Duodenal mucosa (tissue), 2 donors: Measurements from ENCODE around the gene SLC35A4.
"Not testable (repeated sequence)": the region's sequence is repeated elsewhere in the genome, so short reads cannot be mapped to it uniquely, and the experiment has no call there.

Experiments used
- H3K27ac ChIP-seq: one replicate; pipeline ENCODE4 v1.7.0; 2013; ENCODE audit warnings: low read depth, low read length
- H3K27me3 ChIP-seq, 2 donors: one replicate each; pipeline ENCODE4 v1.7.0; 2013; ENCODE audit warnings: low read length in 2 of 2, control low read depth in 1 of 2; ENCODE audit not compliant: insufficient read depth in 2 of 2, control insufficient read depth in 1 of 2
- H3K36me3 ChIP-seq, 2 donors: one replicate each; pipeline ENCODE4 v1.7.0; 2013; ENCODE audit warnings: low read length in 2 of 2, control low read depth in 1 of 2; ENCODE audit not compliant: insufficient read depth in 2 of 2, control insufficient read depth in 1 of 2
- H3K4me1 ChIP-seq, 2 donors: one replicate each; pipeline ENCODE4 v1.7.0; 2013; ENCODE audit warnings: low read length in 2 of 2, control low read depth in 1 of 2; ENCODE audit not compliant: insufficient read depth in 2 of 2, control insufficient read depth in 1 of 2
- H3K4me3 ChIP-seq, 2 donors: one replicate each; pipeline ENCODE4 v1.7.0; 2013; ENCODE audit warnings: low read length in 2 of 2, low read depth in 1 of 2
- H3K9ac ChIP-seq, 2 donors: one replicate each; pipeline ENCODE4 v1.7.0; 2013; ENCODE audit warnings: low read length in 2 of 2, low read depth in 1 of 2
- H3K9me3 ChIP-seq, 2 donors: one replicate each; pipeline ENCODE4 v1.7.0; 2013; ENCODE audit warnings: low read length in 2 of 2, control low read depth in 1 of 2; ENCODE audit not compliant: control insufficient read depth in 1 of 2

SLC35A4 gene

GRCh38 chr5:140568443-140569063 lies 3.9 kb downstream of the SLC35A4 start:
- H3K27ac ChIP-seq = no peak overlapping the region
- H3K36me3 ChIP-seq = peaks cover 9 to 29% of the 10 kb centered on the region in 2 donors
- H3K4me1 ChIP-seq = peaks cover 43 to 56% of the 10 kb centered on the region in 2 donors
- H3K4me3 ChIP-seq = peak overlapping the region in 1 of 2 donors; percentile 8
- no peaks in the 10 kb centered on the region for H3K27me3 ChIP-seq
- H3K9ac ChIP-seq = peak overlapping the region in 1 of 2 donors; percentile 41
- H3K9me3 ChIP-seq = no peaks in the 10 kb centered on the region

DNA sequence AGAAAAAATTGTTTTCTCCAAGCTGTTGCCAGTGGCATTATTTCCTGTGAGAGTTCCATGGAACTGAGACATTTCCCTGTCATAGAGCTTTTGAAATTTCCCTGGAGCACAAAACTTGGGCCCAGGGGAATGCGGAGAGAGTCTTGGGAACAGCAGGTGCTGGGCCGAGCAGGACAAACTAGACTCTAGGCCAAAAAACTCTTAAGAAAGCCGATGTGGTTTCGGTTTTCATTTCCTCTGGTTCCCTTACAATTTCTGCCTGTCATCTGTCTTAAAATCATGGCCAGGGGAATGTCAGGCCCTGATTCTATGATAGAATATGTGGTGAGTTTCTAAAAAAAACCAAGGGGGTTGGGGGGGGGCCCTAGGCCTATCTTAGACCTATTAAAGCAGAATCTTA lies 4.6 kb downstream of the SLC35A4 start:
- Histone ChIP-seq H3K4me1 (peaks cover 39 to 50% of the 10 kb centered on the region in 2 donors), H3K27me3 (no peaks in the 10 kb centered on the region), H3K36me3 (peaks cover 9 to 29% of the 10 kb centered on the region in 2 donors), H3K27ac (no peak overlapping the region), H3K9me3 (no peaks in the 10 kb centered on the region), H3K9ac (peak overlapping the region in 1 of 2 donors; percentile 41), H3K4me3 (peak overlapping the region; percentile 8)

- H3K4me1 ChIP-seq = peaks cover 38 to 49% of the 10 kb centered on the region in 2 donors
- no peak overlapping the region for H3K9ac ChIP-seq
- no peaks in the 10 kb centered on the region for H3K27me3 ChIP-seq
- H3K4me3 ChIP-seq = no peak overlapping the region
- H3K27ac ChIP-seq = no peak overlapping the region
- peaks cover 9 to 29% of the 10 kb centered on the region in 2 donors for H3K36me3 ChIP-seq
- no peaks in the 10 kb centered on the region for H3K9me3 ChIP-seq
Measured at GRCh38 chr5:140570058-140570457, 5.4 kb downstream of the SLC35A4 start.

DNA sequence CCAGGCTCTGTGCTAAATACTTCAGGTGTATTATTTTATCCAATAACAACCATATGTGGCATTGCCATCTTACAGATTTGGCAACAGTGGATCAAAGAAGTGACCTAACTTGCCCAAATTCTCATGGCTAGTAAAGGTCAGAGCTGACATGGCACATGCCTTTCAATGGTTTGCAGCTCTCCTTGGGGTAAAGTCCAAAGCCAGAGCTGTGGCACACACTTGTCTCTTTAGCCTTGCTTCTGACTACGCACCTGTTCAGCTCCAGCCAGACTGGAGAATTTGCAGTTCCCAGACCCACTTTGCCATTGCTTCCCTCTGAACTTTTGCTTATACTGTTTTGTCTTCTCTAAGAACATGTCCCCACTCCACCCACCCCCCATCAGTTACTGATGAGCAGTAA lies 5.9 kb downstream of the SLC35A4 start:
- Histone ChIP-seq H3K27ac (peak overlapping the region; percentile 11), H3K36me3 (peaks cover 9 to 29% of the 10 kb centered on the region in 2 donors), H3K27me3 (no peaks in the 10 kb centered on the region), H3K9me3 (no peaks in the 10 kb centered on the region), H3K4me3 (no peak overlapping the region), H3K9ac (no peak overlapping the region), H3K4me1 (peaks cover 34 to 44% of the 10 kb centered on the region in 2 donors)

GRCh38 chr5:140571105-140571504 lies 6.5 kb downstream of the SLC35A4 start:
- Histone ChIP-seq H3K9ac (no peak overlapping the region), H3K4me1 (peaks cover 28 to 38% of the 10 kb centered on the region in 2 donors), H3K27me3 (no peaks in the 10 kb centered on the region), H3K36me3 (peaks cover 9 to 26% of the 10 kb centered on the region in 2 donors), H3K4me3 (no peak overlapping the region), H3K27ac (peak overlapping the region; percentile 11), H3K9me3 (no peaks in the 10 kb centered on the region)

DNA sequence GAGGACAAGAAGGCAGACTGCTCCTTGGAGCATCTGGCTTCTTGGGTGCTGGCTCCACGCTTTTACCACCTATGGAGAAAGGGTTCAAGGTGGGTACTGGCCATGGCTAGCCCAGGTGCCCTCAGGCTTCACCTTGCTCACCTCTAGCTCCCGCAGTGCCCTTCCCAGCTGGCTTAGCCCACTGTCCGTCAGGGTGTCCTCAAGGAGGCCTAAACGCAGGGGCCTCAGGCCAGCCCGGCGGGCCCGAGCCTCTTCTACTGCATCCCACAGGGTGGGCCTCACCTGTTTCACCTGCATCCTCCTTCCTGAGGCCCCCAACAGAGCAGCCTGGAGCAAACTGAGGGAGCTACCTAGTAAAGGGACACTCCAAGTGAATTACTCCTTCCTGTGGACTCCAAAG lies 9.1 kb downstream of the SLC35A4 start:
- Histone ChIP-seq H3K27ac (no peak overlapping the region), H3K9ac (no peak overlapping the region), H3K36me3 (peaks cover 0 to 3% of the 10 kb centered on the region in 2 donors), H3K27me3 (no peaks in the 10 kb centered on the region), H3K4me1 (peaks cover 23 to 24% of the 10 kb centered on the region in 2 donors), H3K4me3 (no peak overlapping the region), H3K9me3 (no peaks in the 10 kb centered on the region)

- Histone ChIP-seq H3K36me3 (peaks cover 0 to 3% of the 10 kb centered on the region in 2 donors), H3K4me3 (no peak overlapping the region), H3K4me1 (peaks cover 18 to 20% of the 10 kb centered on the region in 2 donors), H3K9me3 (no peaks in the 10 kb centered on the region), H3K9ac (no peak overlapping the region), H3K27me3 (no peaks in the 10 kb centered on the region), H3K27ac (no peak overlapping the region)
Measured at GRCh38 chr5:140574165-140574564, 9.5 kb downstream of the SLC35A4 start.

DNA sequence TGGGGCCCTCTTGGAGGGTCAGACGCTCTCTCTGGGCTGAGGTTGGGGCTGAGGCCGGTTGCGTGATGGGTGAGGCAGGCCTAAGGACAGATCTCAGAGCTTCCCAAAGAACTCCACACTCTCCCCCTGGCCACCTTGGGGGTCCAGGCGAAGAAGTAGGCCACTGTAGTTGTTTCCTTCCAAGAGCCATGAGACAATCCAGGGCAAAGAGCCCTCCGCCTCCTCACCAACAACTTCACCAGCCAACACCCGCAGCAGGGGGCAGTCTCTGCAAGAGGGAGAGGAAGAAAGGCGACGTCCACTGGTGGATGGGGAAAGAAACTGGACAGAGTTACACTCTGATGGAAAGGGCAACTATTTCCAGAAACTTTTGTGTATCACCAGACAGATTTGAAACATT lies 10.7 kb downstream of the SLC35A4 start:
- no peaks in the 10 kb centered on the region for H3K27me3 ChIP-seq
- H3K36me3 ChIP-seq = peaks cover 0 to 3% of the 10 kb centered on the region in 2 donors
- no peak overlapping the region for H3K4me3 ChIP-seq
- no peak overlapping the region for H3K27ac ChIP-seq
- H3K4me1 ChIP-seq = peaks cover 7 to 10% of the 10 kb centered on the region in 2 donors
- H3K9ac ChIP-seq = no peak overlapping the region
- no peaks in the 10 kb centered on the region for H3K9me3 ChIP-seq

DNA sequence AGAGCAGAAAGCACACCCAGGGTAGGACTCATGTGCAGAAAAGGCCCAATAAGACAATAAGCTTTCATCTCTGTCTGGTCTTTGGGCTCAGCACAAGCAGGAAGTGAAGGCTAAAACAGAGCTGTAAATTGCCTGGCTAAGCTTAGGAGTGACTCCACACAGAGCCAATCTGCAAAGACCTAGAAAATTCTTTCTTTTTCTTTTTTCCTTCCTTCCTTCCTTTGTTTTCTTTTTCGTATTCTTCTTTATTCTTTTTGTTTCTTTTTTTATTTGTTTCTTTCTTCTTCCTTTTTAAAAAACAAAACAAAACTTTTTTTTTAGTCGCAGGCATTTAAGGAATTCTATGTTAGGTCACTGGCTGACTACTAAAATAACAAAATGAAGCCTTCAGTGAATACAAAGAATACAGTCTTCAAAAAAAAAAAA lies 12.2 kb downstream of the SLC35A4 start:
- no peak overlapping the region for H3K9ac ChIP-seq
- no peak overlapping the region for H3K4me3 ChIP-seq
- no peak overlapping the region for H3K27ac ChIP-seq
- peaks cover 0 to 3% of the 10 kb centered on the region in 2 donors for H3K4me1 ChIP-seq
- H3K36me3 ChIP-seq = no peaks in the 10 kb centered on the region
- no peaks in the 10 kb centered on the region for H3K27me3 ChIP-seq
- H3K9me3 ChIP-seq = no peaks in the 10 kb centered on the region

DNA sequence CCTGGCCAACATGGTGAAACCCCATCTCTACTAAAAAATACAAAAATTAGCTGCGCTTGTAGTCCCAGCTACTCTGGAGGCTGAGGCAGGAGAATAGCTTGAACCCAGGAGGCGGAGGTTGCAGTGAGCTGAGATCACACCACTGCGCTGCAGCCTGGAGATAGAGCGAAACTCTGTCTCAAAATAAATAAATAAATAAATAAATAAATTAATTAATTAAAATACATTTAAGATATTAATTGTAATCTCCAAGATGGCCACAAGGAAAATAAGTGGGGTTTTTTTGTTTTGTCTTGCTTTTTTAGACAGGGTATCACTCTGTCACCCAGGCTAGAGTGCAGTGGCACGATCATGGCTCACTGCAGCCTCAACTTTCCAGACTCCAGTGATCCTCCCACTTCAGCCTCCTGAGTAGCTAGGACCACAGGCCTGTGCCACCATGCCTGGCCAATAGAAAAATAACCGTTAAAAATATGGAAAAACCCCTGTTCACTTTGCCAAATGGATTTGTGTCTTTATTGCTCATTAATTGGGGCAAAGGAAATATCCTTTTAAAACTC lies 14.6 kb downstream of the SLC35A4 start:
- H3K4me3 ChIP-seq, H3K36me3 ChIP-seq, H3K9me3 ChIP-seq, H3K27ac ChIP-seq, H3K4me1 ChIP-seq, H3K9ac ChIP-seq, H3K27me3 ChIP-seq: not testable (repeated sequence)
